HG02623 (cell line): ENCODE measurements around the gene FUT6.
"Not testable (repeated sequence)": the region's sequence is repeated elsewhere in the genome, so short reads cannot be mapped to it uniquely, and the experiment has no call there.

Experiments used
- ATAC-seq: cut with Tn5 transposase; IDR thresholded peaks from one replicate; pipeline ENCODE4 v1.9.1; 2021; ENCODE audit warnings: moderate library complexity; ENCODE audit not compliant: unreplicated experiment

The FUT6 gene

DNA sequence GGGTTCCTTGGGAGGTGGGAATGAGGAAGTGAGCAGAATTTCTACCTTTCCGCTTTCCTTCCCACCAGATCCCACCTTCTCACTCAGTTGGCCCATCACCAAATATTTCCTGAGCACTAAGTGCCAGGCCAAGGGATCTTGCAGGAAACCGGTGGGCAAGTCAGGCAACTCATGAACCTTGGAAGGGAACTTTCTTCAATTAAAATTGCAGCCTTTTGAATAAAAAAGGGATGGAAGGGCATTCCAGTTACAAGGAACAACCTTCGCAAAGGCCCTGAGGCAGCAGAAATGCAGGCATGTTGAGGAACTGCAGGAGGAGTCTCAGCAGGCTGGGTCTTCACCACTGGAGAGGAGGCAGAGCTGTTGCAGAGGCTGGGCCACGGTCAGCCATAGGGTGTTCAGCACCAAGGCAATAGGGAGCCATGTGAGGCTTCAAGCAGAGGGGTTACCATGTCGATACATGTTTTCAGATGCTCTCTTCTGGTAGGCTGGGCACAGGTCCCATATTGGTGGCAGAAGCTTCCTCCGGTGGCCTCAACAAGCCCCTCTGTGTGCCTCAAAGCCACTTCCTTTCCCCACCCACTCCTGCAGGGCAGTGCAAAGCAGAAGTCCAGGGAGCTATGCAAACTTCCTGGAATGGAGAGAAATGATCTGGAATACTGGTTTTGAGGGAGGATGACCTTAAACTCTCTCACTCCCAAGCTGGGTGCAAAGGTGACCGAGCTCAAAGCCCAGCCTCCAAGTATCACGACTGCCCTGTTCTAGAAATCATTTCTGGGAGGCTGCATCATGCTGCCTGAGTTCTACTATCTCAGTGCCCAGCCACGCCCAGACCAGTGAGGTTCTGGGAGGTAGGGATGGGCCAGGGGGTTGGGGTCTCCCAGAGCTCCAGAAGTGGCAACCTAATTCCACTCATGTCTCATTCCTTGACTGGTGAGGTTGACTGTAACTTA, at the start of gene FUT6:
FUT6 (minus strand) TSS at position 638 of the 953 bp plus-strand sequence. CDS start 7,135 bp downstream, outside the sequence.
- ATAC-seq = no peak

DNA sequence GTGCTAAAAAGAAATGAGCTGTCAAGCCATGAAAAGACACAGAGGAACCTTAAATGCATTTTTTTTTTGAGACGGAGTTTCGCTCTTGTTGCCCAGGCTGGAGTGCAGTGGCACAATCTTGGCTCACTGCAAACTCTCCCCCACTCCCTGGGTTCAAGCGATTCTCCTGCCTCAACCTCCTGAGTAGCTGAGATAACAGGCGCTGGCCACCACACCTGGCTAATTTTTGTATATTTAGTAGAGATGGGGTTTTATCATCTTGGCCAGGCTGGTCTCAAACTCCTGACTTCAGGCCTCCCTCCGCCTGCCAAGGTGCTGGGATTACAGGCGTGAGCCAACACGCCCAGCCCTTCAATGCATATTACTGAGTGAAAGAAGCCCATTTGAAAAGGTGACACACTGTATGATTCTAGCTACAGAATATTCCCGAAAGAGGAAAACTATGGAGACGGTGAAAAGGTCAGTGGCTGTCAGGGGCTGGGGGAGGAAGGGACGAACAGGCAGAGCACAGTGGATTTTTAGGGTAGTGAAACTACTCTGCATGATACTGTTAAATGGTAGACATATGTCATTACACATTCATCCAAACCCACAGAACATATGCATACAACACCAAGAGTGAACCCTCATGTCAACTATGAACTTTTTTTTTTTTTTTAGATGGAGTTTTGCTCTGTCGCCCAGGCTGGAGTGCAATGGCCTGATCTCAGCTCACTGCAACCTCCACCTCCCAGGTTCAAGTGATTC, 44.7 kb upstream of the FUT6 start:
- ATAC-seq = not testable (repeated sequence)

DNA sequence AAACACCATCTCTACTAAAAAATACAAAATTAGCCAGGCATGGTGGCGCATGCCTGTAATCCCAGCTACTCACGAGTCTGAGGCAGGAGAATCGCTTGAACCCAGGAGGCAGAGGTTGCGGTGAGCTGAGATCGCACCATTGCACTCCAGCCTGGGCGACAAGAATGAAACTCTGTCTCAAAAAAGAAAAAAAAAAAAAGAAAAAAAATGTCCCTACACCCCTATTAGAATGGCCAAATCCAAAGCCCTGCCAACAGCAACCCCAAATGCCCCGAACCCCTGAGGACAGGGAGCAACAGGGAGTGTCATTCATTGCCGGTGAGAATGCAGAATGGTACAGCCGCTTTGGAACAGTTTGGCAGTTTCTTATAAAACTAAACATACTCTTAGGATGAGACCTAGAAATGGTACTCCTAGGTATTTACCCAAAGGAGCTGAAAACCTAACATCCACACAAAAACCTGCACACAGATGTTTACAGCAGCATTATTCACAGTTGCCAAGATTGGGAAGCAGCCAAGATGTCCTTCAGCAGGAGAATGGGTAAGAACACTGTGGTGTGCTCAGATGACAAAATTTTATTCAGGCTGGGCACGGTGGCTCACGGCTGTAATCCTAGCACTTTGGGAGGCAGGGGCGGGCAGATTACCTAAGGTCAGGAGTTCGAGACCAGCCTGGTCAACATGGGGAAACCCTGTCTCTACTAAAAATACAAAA, 43.8 kb upstream of the FUT6 start:
- ATAC-seq = not testable (repeated sequence)

DNA sequence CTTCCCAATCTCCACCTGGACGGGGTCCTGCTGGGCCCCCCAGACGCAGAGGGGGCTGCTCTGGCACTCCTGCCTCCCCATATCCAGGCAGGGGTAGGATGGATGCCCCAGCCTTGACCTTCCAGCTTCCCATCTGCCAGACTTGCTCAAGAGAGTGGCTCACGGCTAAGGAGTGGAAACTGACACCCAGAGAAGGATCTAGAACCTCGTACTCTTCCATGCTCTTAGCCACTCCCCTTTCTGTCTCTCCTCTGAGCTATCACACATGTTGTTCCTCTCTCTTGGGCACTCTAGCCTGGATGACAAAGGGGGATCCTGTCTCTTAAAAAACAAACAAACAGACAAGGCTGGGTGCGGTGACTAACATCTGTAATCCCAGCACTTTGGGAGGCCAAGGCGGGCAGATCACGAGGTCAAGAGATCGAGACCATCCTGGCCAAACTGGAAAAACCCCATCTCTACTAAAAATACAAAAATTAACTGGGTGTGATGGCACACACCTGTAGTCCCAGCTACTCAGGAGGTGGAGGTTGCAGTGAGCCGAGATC, 43.0 kb upstream of the FUT6 start:
- no peak for ATAC-seq

DNA sequence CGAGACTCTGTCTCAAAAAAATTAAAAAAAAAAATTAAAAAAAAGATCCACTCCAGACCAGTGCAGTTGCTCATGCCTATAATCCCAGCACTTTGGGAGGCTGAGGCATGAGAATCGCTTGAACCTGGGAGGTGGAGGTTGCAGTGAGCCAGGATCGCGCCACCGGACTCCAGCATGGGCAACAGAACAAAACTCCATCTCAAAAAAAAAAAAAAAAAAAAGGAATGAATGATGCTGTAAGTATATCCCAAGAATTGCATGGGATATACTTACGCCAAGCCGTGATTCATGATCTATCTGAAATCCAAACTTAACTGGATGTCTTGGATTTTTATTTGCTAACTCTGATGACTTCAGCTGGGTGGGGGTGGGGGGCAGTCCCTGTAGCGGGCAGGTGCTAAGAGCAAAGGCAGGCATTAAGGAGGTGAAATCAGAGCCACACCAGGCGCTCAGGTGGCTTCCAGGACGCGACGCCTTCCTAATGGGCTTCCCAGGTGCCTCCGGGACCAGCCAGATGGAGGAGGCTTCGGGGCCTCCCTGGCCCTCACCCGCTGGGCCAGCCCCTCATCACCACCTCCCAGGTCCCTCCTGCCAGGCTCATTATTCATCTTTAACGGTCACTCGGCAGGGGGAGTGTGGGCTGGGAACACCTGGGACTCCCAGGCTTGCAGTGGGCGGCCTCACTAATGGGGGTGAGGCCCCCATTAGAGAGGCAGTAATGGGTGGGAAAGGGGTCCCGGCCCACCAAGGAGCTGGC, 42.2 kb upstream of the FUT6 start:
- ATAC-seq = no peak

- ATAC-seq = no peak
These were observed 41.1 kb upstream of the FUT6 start for GRCh38 chr19:5880604-5881078.

- no peak for ATAC-seq
These were observed 40.7 kb upstream of the FUT6 start for GRCh38 chr19:5880196-5880595.

GRCh38 chr19:5877882-5878281, 38.4 kb upstream of the FUT6 start:
- no peak for ATAC-seq

DNA sequence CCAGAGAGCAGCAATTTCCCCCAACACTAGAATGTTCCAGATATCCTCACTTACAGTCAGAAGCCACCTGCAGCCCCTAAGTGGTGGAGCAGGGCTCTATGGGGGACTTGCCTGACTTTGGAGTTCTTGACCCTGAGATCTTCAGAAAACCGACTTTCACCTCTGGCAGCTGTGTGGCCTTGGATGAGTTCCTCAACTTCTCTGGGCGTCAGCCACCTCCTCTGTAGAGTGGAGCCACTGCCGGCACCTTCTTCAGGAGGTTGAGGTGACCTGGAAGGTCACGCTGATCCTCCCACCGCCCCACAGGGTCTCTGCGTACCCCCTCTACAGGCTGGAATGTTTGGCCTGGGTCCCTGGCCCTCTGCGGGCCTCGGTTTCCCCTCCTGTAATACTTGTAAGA, 37.9 kb upstream of the FUT6 start:
- ATAC-seq = no peak

GRCh38 chr19:5874496-5874895, 35.0 kb upstream of the FUT6 start:
- ATAC-seq = not testable (repeated sequence)

DNA sequence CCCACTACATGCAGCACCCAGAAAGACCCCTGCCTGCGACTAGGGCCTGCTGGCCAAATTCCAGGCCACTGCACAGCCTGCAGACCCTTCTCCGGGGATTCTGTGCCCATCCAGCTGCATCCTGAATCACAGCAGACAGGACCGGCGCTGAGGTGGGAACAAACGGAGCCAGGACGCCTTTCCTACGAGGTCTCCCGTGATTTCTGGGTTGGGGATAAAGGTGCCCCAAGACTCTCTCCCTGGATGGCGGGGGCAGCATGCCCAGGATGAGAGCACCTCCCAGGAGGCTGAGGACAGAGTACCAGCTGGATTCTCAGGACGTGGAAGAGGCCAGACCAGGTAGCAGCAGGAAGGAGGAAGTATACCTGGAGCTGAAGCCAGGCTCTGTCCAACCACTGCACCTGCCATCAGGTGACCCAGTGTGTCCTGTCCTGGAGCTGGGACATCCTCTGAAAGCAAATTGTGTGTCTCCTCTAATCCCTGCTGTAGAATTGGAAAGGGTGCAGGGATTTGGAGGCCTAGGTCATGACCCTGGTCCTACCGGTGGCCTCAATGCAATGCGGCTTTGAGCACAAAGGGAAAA, 34.2 kb upstream of the FUT6 start:
- no peak for ATAC-seq

GRCh38 chr19:5870986-5871394, 31.5 kb upstream of the FUT6 start:
- no peak for ATAC-seq

DNA sequence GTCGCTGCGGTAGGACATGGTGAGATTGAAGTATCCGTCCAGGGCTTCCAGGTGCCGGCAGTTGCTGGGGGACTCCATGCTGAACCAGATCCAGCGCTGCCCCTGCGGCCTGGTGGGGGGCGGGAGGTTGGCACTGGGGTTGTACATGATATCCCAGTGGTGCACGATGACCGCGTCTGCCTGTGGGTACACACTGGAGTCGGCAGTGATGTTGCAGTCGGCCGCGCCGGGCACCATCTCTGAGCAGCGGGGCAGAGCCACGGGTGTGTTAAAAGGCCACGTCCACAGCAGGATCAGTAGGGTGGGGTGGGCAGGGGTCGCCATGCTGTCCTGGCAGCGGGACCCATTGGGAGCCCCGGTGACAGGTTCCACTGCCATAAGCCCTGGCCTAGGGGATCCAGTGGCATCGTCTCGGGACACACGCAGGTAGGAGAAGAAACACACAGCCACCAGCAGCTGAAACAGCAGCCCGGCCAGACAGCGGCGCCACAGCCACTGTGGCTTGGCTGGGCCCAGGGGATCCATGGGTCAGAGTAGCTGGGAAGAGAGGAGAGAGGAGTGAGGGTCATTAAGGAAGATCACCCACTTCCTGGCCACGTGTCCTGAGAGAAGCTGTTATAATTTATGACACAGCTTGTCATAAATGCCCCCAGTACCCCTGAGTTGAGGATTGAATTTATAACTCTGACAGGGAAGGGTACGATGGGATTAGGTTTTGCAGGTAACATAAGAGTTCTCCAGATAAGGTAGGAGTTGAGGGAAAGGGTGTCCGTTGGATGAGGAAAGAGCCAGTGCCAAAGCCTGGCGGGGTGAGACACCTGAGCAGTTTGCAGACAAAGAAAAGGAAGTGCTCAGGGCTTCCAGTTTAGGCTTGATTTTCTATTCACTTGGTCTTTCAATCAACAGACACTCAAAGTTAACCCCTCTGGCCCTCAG, 28.0 kb upstream of the FUT6 start:
- ATAC-seq = no peak

- no peak for ATAC-seq
These were observed 26.3 kb upstream of the FUT6 start for GRCh38 chr19:5865772-5866171.

GRCh38 chr19:5864725-5865486, 25.4 kb upstream of the FUT6 start:
- ATAC-seq = no peak

DNA sequence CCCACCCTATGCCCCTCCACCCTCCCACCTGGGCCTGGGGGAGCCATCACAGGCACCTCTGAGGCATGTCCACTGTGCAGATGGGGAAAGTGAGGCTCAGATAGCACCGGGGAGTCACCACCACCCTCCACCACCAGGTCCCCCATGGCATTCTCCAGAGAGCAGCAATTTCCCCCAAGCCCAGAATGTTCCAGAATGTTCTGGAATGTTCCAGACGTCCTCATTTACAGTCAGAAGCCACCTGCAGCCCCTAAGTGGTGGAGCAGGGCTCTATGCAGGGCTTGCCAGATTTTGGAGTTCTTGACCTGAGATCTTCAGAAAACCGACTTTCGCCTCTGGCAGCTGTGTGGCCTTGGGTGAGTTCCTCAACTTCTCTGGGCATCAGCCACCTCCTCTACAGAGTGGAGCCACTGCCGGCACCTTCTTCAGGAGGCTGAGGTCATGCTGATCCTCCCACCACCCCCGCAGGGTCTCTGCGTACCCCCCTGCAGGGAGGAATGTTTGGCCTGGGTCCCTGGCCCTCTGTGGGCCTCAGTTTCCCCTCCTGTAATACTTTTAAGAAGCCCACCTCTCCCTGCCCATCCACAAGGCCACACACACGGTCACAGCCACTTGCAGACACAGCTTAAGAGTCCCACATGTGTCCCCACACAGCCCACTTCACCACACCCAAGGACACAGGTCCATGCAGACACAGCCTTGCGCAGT, 24.7 kb upstream of the FUT6 start:
- ATAC-seq = no peak

GRCh38 chr19:5863030-5863665, 23.6 kb upstream of the FUT6 start:
- no peak for ATAC-seq
